ENCODE results near the gene CACNA2D3.

Gene CACNA2D3

DNA sequence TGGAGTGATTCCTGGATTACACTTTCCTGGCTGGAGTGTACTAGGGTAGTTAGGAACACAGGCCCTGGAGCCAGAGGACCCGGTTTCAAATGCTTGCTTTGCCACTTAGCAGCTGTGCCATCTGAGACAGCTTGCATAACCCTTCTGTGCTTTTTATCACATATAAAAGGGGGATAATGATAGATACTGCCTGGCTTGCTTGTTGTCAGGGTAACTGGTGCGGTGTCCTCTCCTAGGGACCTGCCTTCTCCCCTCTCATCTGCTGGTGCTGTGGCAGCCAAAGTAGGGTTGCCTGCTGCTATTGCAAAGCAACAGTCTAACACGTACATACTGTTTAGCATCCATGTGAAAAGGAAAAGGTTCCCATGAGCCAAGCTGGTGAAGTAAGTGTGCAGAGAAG, 667.7 kb downstream of the CACNA2D3 start:
- TF ChIP-seq, protein P1, sequence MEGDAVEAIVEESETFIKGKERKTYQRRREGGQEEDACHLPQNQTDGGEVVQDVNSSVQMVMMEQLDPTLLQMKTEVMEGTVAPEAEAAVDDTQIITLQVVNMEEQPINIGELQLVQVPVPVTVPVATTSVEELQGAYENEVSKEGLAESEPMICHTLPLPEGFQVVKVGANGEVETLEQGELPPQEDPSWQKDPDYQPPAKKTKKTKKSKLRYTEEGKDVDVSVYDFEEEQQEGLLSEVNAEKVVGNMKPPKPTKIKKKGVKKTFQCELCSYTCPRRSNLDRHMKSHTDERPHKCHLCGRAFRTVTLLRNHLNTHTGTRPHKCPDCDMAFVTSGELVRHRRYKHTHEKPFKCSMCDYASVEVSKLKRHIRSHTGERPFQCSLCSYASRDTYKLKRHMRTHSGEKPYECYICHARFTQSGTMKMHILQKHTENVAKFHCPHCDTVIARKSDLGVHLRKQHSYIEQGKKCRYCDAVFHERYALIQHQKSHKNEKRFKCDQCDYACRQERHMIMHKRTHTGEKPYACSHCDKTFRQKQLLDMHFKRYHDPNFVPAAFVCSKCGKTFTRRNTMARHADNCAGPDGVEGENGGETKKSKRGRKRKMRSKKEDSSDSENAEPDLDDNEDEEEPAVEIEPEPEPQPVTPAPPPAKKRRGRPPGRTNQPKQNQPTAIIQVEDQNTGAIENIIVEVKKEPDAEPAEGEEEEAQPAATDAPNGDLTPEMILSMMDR (IDR thresholded peaks at IDR 0.05; ENCODE audit: insufficient read depth, low read depth, low read length, missing control alignments) = no peak
- no peak for DNase-seq (ENCODE audit: low read depth)
- no peak overlapping the region for H3K4me3 ChIP-seq (ENCODE audit: low read length)

DNA sequence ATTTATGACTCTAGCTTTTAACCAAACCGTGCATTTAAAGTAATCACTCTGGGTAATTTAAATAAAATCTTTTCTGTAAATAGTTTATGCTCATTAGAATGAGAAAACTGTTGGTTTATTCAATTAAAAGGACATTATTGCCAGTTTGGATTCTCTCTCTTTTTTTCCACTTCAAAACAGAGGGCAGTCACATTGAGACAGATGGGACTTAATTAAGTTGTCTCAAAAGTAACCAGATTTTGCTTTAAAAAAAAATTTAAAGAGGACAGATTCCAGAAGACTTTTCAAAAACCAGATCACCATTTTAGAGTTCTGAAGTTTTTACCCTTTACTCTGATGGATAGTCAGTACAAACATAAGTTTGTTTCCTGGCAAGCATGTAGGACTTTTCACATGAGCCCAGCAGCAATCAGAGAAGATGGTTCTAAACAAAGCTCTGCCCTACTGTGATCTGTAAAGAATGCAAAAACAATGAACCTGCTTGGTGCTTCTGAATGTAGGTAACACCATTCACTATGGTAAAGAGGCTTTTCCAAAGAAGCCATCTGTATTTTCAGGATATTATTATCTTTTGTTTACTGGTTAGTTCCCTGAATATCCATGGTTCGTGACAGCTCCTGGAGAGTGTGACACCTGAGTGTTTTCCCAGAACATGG, 669.3 kb downstream of the CACNA2D3 start:
- DNase-seq (ENCODE audit: low read depth) = no peak
- TF ChIP-seq, protein P1 (IDR thresholded peaks at IDR 0.05; ENCODE audit: insufficient read depth, low read depth, low read length, missing control alignments) = no peak
- no peak overlapping the region for H3K4me3 ChIP-seq (ENCODE audit: low read length)

DNA sequence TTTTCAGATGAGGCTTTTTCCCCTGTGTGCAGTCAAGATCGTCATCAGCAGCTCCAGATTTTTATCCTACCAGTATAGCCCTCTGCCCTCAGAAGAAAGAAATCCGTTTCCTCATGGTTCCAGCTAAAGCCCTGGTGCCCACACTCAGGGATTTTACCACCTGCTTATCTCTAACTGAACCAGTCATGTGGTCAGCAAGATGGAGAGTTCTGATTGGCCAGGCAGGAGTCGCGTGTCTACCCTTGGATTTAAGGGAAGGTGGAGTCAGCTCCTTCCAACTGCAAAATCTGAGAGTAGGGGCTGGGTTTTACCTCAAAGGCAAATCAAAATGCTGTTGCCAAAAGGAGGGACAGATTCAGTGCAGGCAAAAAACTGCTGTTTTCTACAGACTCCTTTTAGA, 670.2 kb downstream of the CACNA2D3 start:
- H3K4me3 ChIP-seq (ENCODE audit: low read length) = no peak overlapping the region
- no peak for DNase-seq (ENCODE audit: low read depth)
- TF ChIP-seq, protein P1 (IDR thresholded peaks at IDR 0.05; ENCODE audit: insufficient read depth, low read depth, low read length, missing control alignments) = no peak

DNA sequence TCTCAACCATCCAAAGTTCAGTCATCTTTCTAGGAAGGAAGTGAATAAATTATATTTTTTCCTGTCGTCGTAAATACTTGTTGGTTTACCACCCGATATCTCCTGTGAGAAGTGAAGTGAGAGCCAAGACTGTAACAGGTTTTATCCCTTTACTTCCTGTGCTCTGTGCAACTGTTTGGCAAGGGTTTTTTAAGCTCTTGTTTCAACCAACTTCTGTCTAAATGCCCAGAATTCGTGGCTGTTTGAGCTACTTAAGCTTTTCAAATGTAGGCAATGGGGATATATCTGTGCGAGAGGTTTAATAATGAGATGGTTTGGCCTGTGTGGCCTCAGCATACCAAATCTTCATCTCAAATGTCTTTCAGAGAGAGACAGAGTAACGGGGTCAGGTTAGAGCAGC, 670.8 kb downstream of the CACNA2D3 start:
- no peak for DNase-seq (ENCODE audit: low read depth)
- TF ChIP-seq, protein P1 (IDR thresholded peaks at IDR 0.05; ENCODE audit: insufficient read depth, low read depth, low read length, missing control alignments) = no peak
- H3K4me3 ChIP-seq (ENCODE audit: low read length) = no peak overlapping the region

DNA sequence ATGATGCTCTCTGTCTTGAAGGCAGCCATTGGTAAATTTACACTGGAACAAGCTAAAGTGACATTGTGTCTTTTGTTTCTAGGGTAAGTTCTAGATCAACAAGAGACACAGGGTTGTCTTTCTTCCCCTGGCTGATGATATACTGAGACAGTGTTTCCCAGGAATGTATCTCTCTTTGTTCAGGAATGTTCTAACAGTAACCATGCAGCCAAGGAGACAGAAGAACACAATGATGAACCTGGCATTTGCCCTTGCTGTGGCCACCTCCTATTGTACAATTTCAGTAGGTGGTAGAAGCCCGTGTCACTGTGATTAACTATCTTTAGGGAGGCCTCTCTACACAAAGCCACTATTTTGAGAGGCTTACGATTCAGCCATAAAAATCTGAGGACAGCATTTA, 674.8 kb downstream of the CACNA2D3 start:
- no peak overlapping the region for H3K4me3 ChIP-seq (ENCODE audit: low read length)
- TF ChIP-seq, protein P1 (IDR thresholded peaks at IDR 0.05; ENCODE audit: insufficient read depth, low read depth, low read length, missing control alignments) = no peak
- DNase-seq (ENCODE audit: low read depth) = no peak

DNA sequence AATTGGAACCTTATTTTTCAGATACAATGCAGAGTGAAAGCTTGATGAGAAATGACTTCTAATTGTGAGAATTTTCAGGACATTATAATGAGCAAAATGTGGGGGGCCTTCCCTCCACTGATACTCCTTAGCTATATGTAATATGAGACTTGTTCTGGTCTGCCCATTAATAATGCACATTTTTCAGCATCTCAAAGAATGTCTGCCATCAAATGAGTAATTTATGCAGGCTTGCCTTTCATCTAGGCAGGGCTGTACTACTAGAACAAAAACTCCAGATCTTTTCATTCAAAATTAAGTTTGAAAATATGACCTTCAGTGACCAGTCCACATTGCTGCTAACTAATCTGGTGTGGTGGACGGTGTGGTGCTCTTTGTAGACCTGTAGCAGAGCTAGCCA, 678.1 kb downstream of the CACNA2D3 start:
- DNase-seq (ENCODE audit: low read depth) = no peak
- TF ChIP-seq, protein P1 (IDR thresholded peaks at IDR 0.05; ENCODE audit: insufficient read depth, low read depth, low read length, missing control alignments) = no peak
- H3K4me3 ChIP-seq (ENCODE audit: low read length) = no peak overlapping the region

DNA sequence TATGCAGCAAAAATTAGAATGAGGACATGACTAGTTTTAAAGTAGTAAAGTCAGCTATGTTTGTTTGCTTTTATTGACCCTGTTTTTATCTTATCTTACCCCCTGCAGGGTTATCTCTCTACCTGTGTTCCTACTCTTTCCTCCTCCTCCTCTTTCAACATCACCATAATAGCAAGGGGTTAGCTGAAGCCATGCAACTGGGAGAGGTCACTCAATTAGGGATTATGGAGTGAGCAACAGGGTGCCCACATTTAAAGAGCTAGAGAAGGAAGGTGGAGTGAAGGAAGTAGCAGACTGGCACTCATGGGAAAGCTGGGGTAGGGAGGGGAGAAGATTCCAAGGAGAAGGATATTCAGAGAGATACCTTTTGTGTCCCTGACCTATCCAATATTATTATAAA, 679.6 kb downstream of the CACNA2D3 start:
- TF ChIP-seq, protein P1 (IDR thresholded peaks at IDR 0.05; ENCODE audit: insufficient read depth, low read depth, low read length, missing control alignments) = no peak
- H3K4me3 ChIP-seq (ENCODE audit: low read length) = no peak overlapping the region
- no peak for DNase-seq (ENCODE audit: low read depth)

Measured in epithelial cell of esophagus (primary cell).